Upper lobe of left lung (tissue), 6 donors: ENCODE data around the gene PYGL. TPM values are rescaled to one million over a fixed set of nuclear protein-coding genes. Genes with fewer than 3 reads are reported as not detected.
A peak's percentile ranks its signal among the peaks of the same experiment; 100 is the strongest.

Source experiments
- ATAC-seq, 2 donors: fragments of 200-7000 bp; cut with Tn5 transposase; one replicate each; pipeline ENCODE4 v1.9.1; 2022; ENCODE audit warnings: mild to moderate bottlenecking in 2 of 2, moderate library complexity in 2 of 2; ENCODE audit not compliant: low FRiP score in 2 of 2
- DNase-seq, 2 donors: peaks; one replicate each; pipeline ENCODE4 v3.0.0-alpha.2; 2019 to 2020
- H3K27ac ChIP-seq, 4 donors: fragments of 200-600 bp; sonication (generic); one replicate each; pipeline ENCODE4 v1.5.1; 2016 to 2019
- H3K27me3 ChIP-seq, 4 donors: fragments of 200-600 bp; sonication (generic); one replicate each; pipeline ENCODE4 v1.5.1; 2017 to 2019
- H3K36me3 ChIP-seq, 4 donors: fragments of 200-600 bp; sonication (generic); one replicate each; pipeline ENCODE4 v1.5.1; 2016 to 2019
- H3K4me1 ChIP-seq, 4 donors: fragments of 200-600 bp; sonication (generic); one replicate each; pipeline ENCODE4 v1.5.1; 2018 to 2019
- H3K4me3 ChIP-seq, 4 donors: fragments of 200-600 bp; sonication (generic); one replicate each; pipeline ENCODE4 v1.5.1; 2017 to 2019; ENCODE audit warnings: mild to moderate bottlenecking in 2 of 4, moderate library complexity in 1 of 4
- H3K9me3 ChIP-seq, 4 donors: fragments of 200-600 bp; sonication (generic); one replicate each; pipeline ENCODE4 v1.5.1; 2018 to 2019
- CTCF ChIP-seq, 6 experiments: fragments of 450-650 bp in 4 of 6; fragments of 200-600 bp in 2 of 6; sonication (generic) in 2 of 6; IDR thresholded peaks; one replicate each; pipeline ENCODE4 v1.5.1; 2016 to 2019; ENCODE audit warnings: antibody characterized with exemption in 6 of 6
- EP300 ChIP-seq, 4 donors: sonication (generic); formaldehyde crosslinking; IDR thresholded peaks; one replicate each; pipeline ENCODE4 v1.5.1; 2017; ENCODE audit warnings: antibody characterized with exemption in 4 of 4, control low read depth in 2 of 4
- POLR2A ChIP-seq, 4 donors: fragments of 450-650 bp; IDR thresholded peaks; one replicate each; pipeline ENCODE4 v1.5.1; 2016 to 2017; ENCODE audit warnings: antibody characterized with exemption in 4 of 4, mild to moderate bottlenecking in 2 of 4
- POLR2AphosphoS5 ChIP-seq, 2 donors: sonication (generic); formaldehyde crosslinking; IDR thresholded peaks; one replicate each; pipeline ENCODE4 v1.5.1; 2017; ENCODE audit warnings: antibody characterized with exemption in 2 of 2
- WGBS, 2 donors: methylation state at CpG; one replicate each; pipeline ENCODE4 v1.1.5; 2017 to 2018; 5-methylcytosine and 5-hydroxymethylcytosine counted together
- total RNA-seq, 6 donors: library from RNA; depleted of rRNA in 4 of 6; stranded (reverse); fragments of >200 nt in 4 of 6; gene quantifications; one replicate each; pipeline versions ENCODE4 v1.1.0 to v1.2.1, GENCODE V29; 2016 to 2021
- donor health status: DM: no; HTN: no; CAD: no; lungs with moderate emphysema.
- donor health status: DM: no; HTN: yes; CAD: no; lungs with severe emphysema.

The PYGL gene
- total RNA-seq, 6 donors from 2014 or later = 33.6 to 73.2 (median 55.9) TPM

GRCh38 chr14:50860478-50861086, 83.7 kb downstream of the PYGL start:
- ATAC-seq (peak; percentile 75 to 93), DNase-seq (peak in 1 of 2 donors; percentile 84)
- 2 to 4% methylated on average over 6 of the region's 6 CpGs for WGBS, 2 donors
- H3K36me3 ChIP-seq = no peaks in the 10 kb centered on the region
- peak overlapping the region; percentile 23 to 82 (median 60) for H3K27ac ChIP-seq
- no peaks in the 10 kb centered on the region for H3K27me3 ChIP-seq
- H3K4me1 ChIP-seq = peaks cover 0 to 15% (median 8%) of the 10 kb centered on the region in 4 donors
- TF ChIP-seq EP300 (IDR thresholded peaks at IDR 0.05) (no peak), POLR2AphosphoS5 (IDR thresholded peaks at IDR 0.05) (no peak), CTCF (IDR thresholded peaks at IDR 0.05) (peak; percentile 26 to 67 (median 54)), POLR2A (IDR thresholded peaks at IDR 0.05) (no peak)
- no peaks in the 10 kb centered on the region for H3K9me3 ChIP-seq
- H3K4me3 ChIP-seq = peak overlapping the region; percentile 4 to 68 (median 54)

- Histone ChIP-seq H3K4me3 (peak overlapping the region in 3 of 4 donors; percentile 49 to 68 (median 58)), H3K36me3 (no peaks in the 10 kb centered on the region), H3K9me3 (no peaks in the 10 kb centered on the region), H3K27me3 (no peaks in the 10 kb centered on the region), H3K4me1 (peaks cover 0 to 11% (median 6%) of the 10 kb centered on the region in 4 donors), H3K27ac (peak overlapping the region in 2 of 4 donors; percentile 42 to 81)
- ATAC-seq (no peak), DNase-seq (no peak)
- WGBS, 2 donors = 33% methylated on average over 1 of the region's 1 CpG; no CpG with 5 or more reads in 1 of the 2 donors
- no peak for TF ChIP-seq EP300 (IDR thresholded peaks at IDR 0.05)
These were observed 85.0 kb downstream of the PYGL start for GRCh38 chr14:50859296-50859624.

GRCh38 chr14:50856660-50857059, 87.6 kb downstream of the PYGL start:
- no peaks in the 10 kb centered on the region for H3K27me3 ChIP-seq
- no peaks in the 10 kb centered on the region for H3K36me3 ChIP-seq
- H3K4me1 ChIP-seq = peaks cover 0 to 11% (median 6%) of the 10 kb centered on the region in 4 donors
- no peaks in the 10 kb centered on the region for H3K9me3 ChIP-seq
- ATAC-seq (no peak), DNase-seq (no peak)
- WGBS, 2 donors = 83 to 86% methylated on average over 5 of the region's 5 CpGs
- TF ChIP-seq EP300 (IDR thresholded peaks at IDR 0.05) (no peak), POLR2AphosphoS5 (IDR thresholded peaks at IDR 0.05) (no peak), CTCF (IDR thresholded peaks at IDR 0.05) (no peak), POLR2A (IDR thresholded peaks at IDR 0.05) (no peak)
- no peak overlapping the region for H3K27ac ChIP-seq
- H3K4me3 ChIP-seq = no peak overlapping the region

GRCh38 chr14:50855558-50855957, 88.7 kb downstream of the PYGL start:
- H3K27ac ChIP-seq = no peak overlapping the region
- H3K4me1 ChIP-seq = peaks cover 0 to 11% (median 6%) of the 10 kb centered on the region in 4 donors
- 67 to 80% methylated on average over 1 of the region's 1 CpG for WGBS, 2 donors
- no peaks in the 10 kb centered on the region for H3K9me3 ChIP-seq
- no peak for TF ChIP-seq CTCF (IDR thresholded peaks at IDR 0.05)
- TF ChIP-seq POLR2A (IDR thresholded peaks at IDR 0.05) = no peak
- TF ChIP-seq POLR2AphosphoS5 (IDR thresholded peaks at IDR 0.05) = no peak
- no peak for TF ChIP-seq EP300 (IDR thresholded peaks at IDR 0.05)
- DNase-seq (no peak), ATAC-seq (no peak)
- H3K27me3 ChIP-seq = no peaks in the 10 kb centered on the region
- no peaks in the 10 kb centered on the region for H3K36me3 ChIP-seq
- no peak overlapping the region for H3K4me3 ChIP-seq

Other genes starting within 250 kb of the PYGL start
- gene NIN, start 113.3 kb downstream of the PYGL start, total RNA-seq = 10 to 100 TPM; 24.8 to 50.3 (median 42.2) TPM
- gene ABHD12B, start 72.4 kb downstream of the PYGL start, total RNA-seq = 1 to 10 TPM in 1 of 6 donors, under 1 TPM in 2, not detected in 3; 0.26 to 7.6 (median 0.44) TPM
- 1 to 10 TPM in 2 of 6 donors, under 1 TPM in 4; 0.30 to 3.1 (median 0.78) TPM for gene TRIM9, start 150.6 kb upstream of the PYGL start, total RNA-seq